ENCODE measurements around the gene TMEM190. TPM values are rescaled to one million over a fixed set of nuclear protein-coding genes. Genes with fewer than 3 reads are reported as not detected.
"Not testable (repeated sequence)": the region's sequence is repeated elsewhere in the genome, so short reads cannot be mapped to it uniquely, and the experiment has no call there.

The TMEM190 gene
- total and polyA plus RNA-seq, 3 donors from 2014 or later = 12.9 to 35.4 (median 19.2) TPM

DNA sequence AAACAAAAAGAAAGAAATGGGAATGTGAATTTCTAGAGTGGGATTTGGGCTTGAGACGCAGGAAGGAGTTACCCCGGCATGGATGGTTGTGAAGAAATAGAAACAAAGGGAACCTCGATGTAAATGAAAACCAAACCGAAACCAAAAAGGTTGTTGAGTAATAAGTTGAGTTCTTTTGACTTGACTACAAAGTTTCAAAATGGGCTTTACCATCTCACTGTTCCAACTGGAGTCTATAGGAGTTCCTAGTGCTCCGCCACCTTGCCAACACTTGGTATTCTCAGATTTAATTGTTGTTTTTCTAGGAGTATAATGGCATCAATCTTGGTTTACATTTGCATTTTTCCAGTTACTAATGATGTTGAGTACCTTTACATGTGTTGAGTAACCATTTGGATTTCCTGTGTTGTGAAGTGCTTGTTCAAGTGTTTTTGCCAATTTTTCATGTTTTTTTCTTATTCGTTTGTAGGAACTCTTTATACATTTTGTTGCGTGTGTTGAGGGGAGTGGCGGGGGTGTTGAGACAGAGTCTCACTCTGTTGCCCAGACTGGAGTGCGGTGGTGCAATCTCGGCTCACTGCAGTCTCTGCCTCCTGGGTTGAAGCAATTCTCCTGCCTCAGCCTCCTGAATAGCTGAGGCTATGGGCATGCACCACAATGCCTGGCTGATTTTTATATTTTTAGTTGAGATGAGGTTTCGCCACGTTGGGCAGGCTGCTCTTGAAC, 21.7 kb downstream of the TMEM190 start:
- TF ChIP-seq POLR2A (IDR thresholded peaks at IDR 0.05) = no peak
- TF ChIP-seq, protein P1, sequence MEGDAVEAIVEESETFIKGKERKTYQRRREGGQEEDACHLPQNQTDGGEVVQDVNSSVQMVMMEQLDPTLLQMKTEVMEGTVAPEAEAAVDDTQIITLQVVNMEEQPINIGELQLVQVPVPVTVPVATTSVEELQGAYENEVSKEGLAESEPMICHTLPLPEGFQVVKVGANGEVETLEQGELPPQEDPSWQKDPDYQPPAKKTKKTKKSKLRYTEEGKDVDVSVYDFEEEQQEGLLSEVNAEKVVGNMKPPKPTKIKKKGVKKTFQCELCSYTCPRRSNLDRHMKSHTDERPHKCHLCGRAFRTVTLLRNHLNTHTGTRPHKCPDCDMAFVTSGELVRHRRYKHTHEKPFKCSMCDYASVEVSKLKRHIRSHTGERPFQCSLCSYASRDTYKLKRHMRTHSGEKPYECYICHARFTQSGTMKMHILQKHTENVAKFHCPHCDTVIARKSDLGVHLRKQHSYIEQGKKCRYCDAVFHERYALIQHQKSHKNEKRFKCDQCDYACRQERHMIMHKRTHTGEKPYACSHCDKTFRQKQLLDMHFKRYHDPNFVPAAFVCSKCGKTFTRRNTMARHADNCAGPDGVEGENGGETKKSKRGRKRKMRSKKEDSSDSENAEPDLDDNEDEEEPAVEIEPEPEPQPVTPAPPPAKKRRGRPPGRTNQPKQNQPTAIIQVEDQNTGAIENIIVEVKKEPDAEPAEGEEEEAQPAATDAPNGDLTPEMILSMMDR (IDR thresholded peaks at IDR 0.05) = no peak
- Histone ChIP-seq H3K4me1 (peaks cover 5% of the 10 kb centered on the region), H3K27me3 (no peaks in the 10 kb centered on the region), H3K36me3 (ENCODE audit: low read depth, missing control alignments) (no peaks in the 10 kb centered on the region), H3K4me3 (no peak overlapping the region), H3K27ac (no peak overlapping the region), H3K9me3 (no peaks in the 10 kb centered on the region)
- DNase-seq = no peak
- intact Hi-C loops (cut with DNase I; ENCODE audit: low total_unique reads) = no loop called here
- 88 to 92% methylated on average over 12 of the region's 12 CpGs for WGBS, 2 donors

DNA sequence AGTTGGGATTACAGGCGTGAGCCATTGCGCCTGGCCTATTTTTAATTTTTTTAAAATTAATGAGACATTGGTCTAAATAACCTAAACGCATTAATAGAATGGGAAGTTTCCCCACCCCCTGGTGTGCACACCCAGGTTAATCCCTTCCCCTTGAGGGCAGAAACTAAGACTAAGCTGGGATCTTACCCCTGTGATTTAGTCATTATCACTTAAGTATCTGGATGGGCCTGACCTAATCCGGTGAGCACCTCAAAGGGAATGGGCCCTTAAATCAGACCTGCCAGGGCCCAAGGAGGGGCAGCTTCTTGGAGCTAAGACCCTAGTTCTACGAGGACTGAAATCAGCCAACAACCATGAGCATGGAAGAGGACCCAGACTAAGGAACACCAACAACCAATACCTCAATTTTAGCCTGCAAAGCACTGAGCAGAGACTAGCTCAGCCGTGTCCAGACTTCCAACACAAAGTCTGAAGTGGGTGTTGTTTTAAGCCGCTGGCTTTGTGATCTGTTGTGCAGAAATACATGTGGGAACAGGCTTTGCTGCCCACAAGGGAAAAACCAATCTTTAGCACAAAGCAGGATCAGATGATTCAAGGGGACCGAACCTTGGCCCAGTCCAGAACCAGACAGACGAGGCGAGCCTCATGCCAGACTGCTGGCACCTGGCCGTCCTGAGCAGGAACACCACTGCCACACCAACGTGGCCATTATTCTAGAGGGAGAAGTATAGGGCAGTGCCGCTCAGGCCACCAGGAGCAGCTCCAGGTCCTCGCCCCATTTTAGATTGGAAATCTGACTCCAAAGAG, 23.9 kb downstream of the TMEM190 start:
- intact Hi-C loops (cut with DNase I; ENCODE audit: low total_unique reads) = no loop called here
- H3K27me3 ChIP-seq = no peaks in the 10 kb centered on the region
- H3K4me3 ChIP-seq = no peak overlapping the region
- 88 to 93% methylated on average over 14 of the region's 14 CpGs for WGBS, 2 donors
- no peaks in the 10 kb centered on the region for H3K36me3 ChIP-seq (ENCODE audit: low read depth, missing control alignments)
- H3K4me1 ChIP-seq = peaks cover 5% of the 10 kb centered on the region
- DNase-seq = no peak
- H3K9me3 ChIP-seq = no peaks in the 10 kb centered on the region
- H3K27ac ChIP-seq = no peak overlapping the region
- TF ChIP-seq POLR2A (IDR thresholded peaks at IDR 0.05) = no peak
- TF ChIP-seq, protein P1 (IDR thresholded peaks at IDR 0.05) = no peak

DNA sequence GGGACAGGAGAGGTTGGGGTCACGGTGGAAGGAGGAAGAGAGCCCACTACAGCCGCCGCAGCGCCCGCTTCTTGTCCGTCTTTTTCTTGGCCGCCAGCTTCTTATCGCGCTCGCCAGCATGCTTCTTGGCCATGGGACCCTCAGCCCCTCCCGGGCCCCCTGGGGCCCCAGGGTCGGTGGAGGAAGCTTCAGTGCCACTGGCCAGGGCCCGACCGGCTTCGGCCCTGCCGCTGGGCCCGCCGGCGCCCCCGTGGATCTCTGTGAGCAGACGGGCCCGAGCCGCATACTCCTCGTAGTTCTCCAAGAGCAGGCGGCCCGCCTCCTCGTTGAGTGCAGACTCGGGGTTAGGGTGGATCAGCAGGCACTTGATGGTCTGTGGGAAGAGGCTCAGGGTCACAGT, 24.8 kb downstream of the TMEM190 start:
- H3K27ac ChIP-seq; DNase-seq; H3K9me3 ChIP-seq; H3K36me3 ChIP-seq (ENCODE audit: low read depth, missing control alignments); intact Hi-C loops (cut with DNase I; ENCODE audit: low total_unique reads); H3K27me3 ChIP-seq; H3K4me3 ChIP-seq: not testable (repeated sequence)
- peaks cover 12% of the 10 kb centered on the region for H3K4me1 ChIP-seq
- WGBS, 2 donors = 92% methylated on average over 23 of the region's 28 CpGs; no CpG with 5 or more reads in 1 of the 2 donors

DNA sequence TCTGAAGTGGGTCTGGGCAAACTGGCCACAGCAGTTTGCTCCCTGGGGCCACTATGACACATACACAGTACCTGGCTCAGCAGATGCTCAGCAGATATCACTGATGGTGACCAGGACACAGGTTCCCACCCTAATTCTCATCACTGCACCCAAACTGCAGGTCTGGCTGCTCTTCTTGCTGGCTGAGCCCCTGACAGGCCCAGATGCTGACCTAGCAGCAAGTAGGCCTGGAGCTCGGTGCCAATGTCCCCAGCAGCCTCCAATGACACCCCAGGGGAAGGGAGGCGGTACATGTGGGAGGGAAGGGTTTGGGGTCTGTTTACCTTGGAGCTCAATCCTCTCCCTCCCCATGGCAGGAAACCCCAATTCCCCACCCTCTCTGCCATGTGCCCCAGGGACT, 25.9 kb downstream of the TMEM190 start:
- H3K27ac ChIP-seq = no peak overlapping the region
- WGBS, 2 donors = 43 to 86% methylated on average over 1 to 2 of the region's 2 CpGs
- intact Hi-C loops (cut with DNase I; ENCODE audit: low total_unique reads) = no loop called here
- no peak overlapping the region for H3K4me3 ChIP-seq
- H3K27me3 ChIP-seq = no peaks in the 10 kb centered on the region
- TF ChIP-seq, protein P1 (IDR thresholded peaks at IDR 0.05) = no peak
- no peak for TF ChIP-seq POLR2A (IDR thresholded peaks at IDR 0.05)
- peaks cover 18% of the 10 kb centered on the region for H3K4me1 ChIP-seq
- no peaks in the 10 kb centered on the region for H3K36me3 ChIP-seq (ENCODE audit: low read depth, missing control alignments)
- no peak for DNase-seq
- no peaks in the 10 kb centered on the region for H3K9me3 ChIP-seq

DNA sequence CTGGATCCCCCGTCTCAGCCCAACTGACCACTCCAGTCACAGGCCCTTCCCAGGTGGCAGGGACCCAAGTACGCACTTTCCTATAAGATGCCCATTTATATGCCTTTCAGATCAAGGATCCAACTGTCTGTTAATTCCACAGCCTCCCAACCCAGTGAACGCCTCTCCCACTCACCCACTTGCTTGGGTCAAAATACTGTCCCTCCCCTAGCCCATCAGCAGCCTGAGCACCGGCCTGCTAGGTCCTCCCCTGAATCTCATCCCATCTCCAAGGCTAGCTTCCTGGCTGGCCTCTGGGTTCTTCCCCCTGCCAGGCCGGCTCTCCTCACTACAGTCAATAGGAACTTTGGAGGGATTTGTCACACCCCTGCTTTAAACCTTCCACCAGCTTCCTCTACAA, 29.0 kb downstream of the TMEM190 start:
- H3K4me3 ChIP-seq = no peak overlapping the region
- no peaks in the 10 kb centered on the region for H3K36me3 ChIP-seq (ENCODE audit: low read depth, missing control alignments)
- no peak for DNase-seq
- no peaks in the 10 kb centered on the region for H3K9me3 ChIP-seq
- 83 to 87% methylated on average over 5 of the region's 5 CpGs for WGBS, 2 donors
- TF ChIP-seq, protein P1 (IDR thresholded peaks at IDR 0.05) = no peak
- no peak for TF ChIP-seq POLR2A (IDR thresholded peaks at IDR 0.05)
- intact Hi-C loops (cut with DNase I; ENCODE audit: low total_unique reads) = no loop called here
- H3K27ac ChIP-seq = no peak overlapping the region
- no peaks in the 10 kb centered on the region for H3K27me3 ChIP-seq
- H3K4me1 ChIP-seq = peaks cover 24% of the 10 kb centered on the region
